SK-N-MC (cell line): ENCODE measurements around the gene AGO3.

Experiments
- EZH2 ChIP-seq: fragments of 200-600 bp; sonication (generic); IDR thresholded peaks from one replicate; pipeline ENCODE4 v1.6.1; 2017; ENCODE audit warnings: antibody characterized with exemption
- POLR2AphosphoS5 ChIP-seq: IDR thresholded peaks from 2 replicates; pipeline ENCODE4 v1.6.1; 2012; ENCODE audit warnings: mild to moderate bottlenecking, low read depth, low read length, borderline replicate concordance

DNA sequence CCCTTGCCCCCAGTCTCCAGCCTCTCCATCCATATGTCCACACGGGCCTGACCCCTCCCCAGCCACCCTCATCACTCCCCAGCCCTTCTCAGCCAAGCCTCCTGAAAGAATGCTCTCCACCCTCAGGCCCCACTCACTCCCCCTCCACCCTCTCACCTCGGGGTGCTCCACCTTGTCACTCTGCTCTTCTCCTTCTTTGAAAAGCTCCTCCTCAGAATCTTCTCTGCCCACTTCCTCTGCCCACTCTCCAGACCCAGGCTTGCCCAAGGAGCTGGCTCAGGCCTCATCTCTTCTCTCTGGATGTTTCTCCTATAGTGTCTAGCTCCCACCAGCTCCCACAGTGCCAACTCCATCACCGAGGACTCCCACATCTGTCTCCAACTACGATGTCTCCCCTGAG, 180.2 kb downstream of the AGO3 start:
- no peak for TF ChIP-seq POLR2AphosphoS5
- no peak for TF ChIP-seq EZH2
